ENCODE measurements around the gene HIF3A.

The HIF3A gene

DNA sequence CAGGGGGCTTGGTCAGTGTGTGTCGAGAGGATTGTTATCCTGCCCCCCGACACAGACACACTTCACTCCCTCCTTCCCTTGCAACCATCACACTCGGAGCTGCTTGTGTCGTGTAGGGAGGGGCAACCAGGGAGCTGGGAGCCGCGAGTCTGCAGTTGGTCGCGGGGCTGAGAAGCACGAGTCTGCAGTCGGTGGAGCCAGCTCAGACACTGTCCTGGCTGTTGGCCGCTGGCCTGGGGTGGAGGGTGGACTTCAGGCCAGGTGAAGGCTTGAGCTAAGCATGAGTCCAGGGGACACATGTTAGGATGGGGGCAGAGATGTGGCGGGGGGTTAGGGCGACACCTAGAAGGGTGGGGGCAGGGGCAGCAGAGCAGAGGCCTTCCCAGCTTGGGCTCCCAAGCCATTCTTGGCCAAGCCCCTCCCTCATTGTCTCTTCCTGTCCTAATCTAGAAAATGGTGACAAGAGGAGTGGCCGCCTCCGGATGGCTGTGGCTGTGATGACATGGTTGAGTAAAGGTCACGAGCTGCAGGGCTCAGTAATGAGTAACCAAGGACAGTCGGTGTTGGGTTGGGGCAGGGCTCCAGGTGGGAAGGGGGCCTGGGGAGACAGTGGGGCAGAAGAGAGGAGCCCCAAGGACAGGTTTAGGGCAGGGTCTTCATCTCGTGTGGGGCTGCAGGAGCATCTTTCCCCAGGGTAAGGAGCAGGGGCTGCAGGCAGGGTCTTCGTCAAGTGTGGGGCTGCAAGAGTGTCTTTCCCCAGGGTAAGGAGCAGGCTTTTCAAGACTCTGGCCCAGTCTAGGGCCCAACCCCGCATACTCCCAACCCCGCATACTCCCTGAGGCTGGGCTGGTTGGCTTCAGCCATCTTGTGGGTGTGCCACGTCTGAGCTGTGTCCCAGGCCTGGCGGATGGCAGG, 58.6 kb downstream of the HIF3A start:
- H3K36me3 ChIP-seq (ENCODE audit: low read depth), result peaks cover 85% of the 10 kb centered on the region
- DNase-seq (ENCODE audit: low spot score), result no peak
- H3K4me3 ChIP-seq (ENCODE audit: severe bottlenecking), result no peak overlapping the region
- no peak for ATAC-seq (ENCODE audit: low read depth)
- H3K4me1 ChIP-seq (ENCODE audit: insufficient read depth, poor library complexity, severe bottlenecking), result peaks cover 16% of the 10 kb centered on the region
- no peak overlapping the region for H3K27ac ChIP-seq (ENCODE audit: poor library complexity, severe bottlenecking)
- H3K9me3 ChIP-seq (ENCODE audit: severe bottlenecking), result no peaks in the 10 kb centered on the region
- TF ChIP-seq, protein P1, sequence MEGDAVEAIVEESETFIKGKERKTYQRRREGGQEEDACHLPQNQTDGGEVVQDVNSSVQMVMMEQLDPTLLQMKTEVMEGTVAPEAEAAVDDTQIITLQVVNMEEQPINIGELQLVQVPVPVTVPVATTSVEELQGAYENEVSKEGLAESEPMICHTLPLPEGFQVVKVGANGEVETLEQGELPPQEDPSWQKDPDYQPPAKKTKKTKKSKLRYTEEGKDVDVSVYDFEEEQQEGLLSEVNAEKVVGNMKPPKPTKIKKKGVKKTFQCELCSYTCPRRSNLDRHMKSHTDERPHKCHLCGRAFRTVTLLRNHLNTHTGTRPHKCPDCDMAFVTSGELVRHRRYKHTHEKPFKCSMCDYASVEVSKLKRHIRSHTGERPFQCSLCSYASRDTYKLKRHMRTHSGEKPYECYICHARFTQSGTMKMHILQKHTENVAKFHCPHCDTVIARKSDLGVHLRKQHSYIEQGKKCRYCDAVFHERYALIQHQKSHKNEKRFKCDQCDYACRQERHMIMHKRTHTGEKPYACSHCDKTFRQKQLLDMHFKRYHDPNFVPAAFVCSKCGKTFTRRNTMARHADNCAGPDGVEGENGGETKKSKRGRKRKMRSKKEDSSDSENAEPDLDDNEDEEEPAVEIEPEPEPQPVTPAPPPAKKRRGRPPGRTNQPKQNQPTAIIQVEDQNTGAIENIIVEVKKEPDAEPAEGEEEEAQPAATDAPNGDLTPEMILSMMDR (IDR thresholded peaks at IDR 0.05; ENCODE audit: poor library complexity, severe bottlenecking), result no peak
- no peaks in the 10 kb centered on the region for H3K27me3 ChIP-seq (ENCODE audit: insufficient read depth, poor library complexity, severe bottlenecking)

DNA sequence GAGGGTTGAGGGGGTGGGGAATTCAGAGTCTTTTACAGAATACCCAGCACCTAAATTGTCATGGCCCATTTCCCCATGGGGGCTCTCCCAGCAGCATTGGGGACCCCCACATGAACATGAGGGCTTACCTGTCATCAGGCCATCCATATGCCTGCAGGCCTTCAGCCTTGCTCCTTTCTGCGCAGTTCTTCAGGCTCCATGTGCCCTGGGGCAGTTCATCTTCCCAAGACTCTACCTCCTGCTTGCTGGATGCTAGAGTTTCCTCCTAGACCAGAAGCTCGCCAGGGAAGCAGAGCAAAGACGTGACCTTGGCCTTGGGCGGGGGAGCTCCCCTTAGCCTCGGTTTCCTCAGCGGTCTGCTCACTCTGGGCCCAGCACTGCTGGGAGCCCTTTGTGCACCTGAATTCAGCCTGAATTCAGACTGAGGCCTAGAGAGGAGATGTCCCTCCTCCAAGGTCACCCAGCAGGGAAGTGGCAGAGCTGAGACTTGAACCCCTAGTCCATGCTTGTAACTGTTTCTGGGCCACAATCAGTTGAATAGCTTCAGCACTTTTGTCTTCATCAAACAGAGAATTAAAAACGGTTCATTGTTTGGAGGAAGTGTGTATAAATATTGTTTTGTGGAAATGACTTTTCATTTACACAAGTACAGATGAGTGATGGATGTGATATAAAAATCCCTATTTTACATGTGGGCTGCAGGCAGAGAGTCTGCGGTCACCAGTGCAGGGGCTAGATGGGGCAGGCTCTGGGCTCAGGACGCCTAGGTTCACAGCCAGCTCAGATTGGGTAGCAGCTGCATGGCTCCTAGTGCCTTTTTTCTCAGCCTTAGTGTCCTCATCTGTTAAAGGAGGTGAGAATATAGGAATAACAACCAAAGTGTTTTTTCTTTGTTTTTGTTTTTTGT, 59.6 kb downstream of the HIF3A start:
- TF ChIP-seq, protein P1 (IDR thresholded peaks at IDR 0.05; ENCODE audit: poor library complexity, severe bottlenecking), result no peak
- Histone ChIP-seq H3K9me3 (ENCODE audit: severe bottlenecking) (no peaks in the 10 kb centered on the region), H3K27ac (ENCODE audit: poor library complexity, severe bottlenecking) (no peak overlapping the region), H3K36me3 (ENCODE audit: low read depth) (peaks cover 86% of the 10 kb centered on the region), H3K4me1 (ENCODE audit: insufficient read depth, poor library complexity, severe bottlenecking) (peaks cover 7% of the 10 kb centered on the region), H3K4me3 (ENCODE audit: severe bottlenecking) (no peak overlapping the region), H3K27me3 (ENCODE audit: insufficient read depth, poor library complexity, severe bottlenecking) (no peaks in the 10 kb centered on the region)
- no peak for DNase-seq (ENCODE audit: low spot score)
- no peak for ATAC-seq (ENCODE audit: low read depth)

DNA sequence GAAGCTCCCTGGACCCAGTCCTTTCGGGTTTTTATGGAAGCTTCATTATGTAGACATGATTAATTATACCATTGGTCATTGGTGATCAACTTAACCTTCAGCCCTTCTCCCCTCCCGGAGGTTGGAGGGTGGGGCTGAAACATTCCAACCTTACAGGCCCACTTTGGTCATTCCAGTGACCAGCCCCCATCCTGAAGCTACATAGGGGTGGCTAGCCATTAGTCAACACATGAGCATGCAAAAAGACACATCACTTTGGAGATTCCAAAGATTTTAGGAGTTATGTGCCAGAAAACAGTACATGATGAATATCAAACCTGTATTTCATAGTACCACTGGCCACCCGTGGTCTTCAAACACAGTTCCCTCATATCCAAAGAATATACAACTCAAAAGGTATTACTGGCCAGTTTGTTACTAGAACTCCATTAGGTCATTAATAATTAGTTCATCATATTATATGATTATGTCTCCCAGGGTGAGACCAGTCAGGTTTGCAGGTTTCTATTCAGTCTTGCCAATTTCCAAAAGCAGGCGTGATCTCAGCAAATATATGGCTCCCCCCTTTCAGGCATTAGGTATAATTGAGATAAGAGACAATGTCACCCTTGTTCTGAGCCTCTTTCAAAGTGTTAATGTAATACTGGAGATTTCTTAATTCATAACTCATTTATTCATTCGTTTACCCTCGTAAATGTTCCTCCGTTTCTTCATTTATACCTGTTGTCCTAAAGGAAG, 61.2 kb downstream of the HIF3A start:
- H3K9me3 ChIP-seq (ENCODE audit: severe bottlenecking), result no peaks in the 10 kb centered on the region

DNA sequence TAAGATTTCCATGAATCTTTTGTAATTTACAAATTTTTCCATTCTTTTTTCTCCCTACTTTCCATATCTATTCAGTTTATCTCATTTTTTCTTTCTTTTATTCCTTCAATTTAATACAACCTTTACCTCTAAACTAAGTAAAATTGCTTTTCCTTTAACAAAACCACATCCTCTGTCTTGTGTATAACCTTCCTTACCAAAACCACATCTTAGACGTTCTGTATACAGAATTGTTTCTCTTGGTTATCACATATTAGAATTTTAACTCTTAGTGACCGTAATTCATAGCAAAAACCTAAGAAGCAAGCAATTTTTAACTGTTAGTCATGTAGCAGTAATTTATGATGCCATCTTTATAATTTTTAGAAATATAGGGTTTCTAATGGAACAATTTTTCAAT, 65.1 kb downstream of the HIF3A start:
- TF ChIP-seq, protein P1 (IDR thresholded peaks at IDR 0.05; ENCODE audit: poor library complexity, severe bottlenecking), result no peak
- H3K27ac ChIP-seq (ENCODE audit: poor library complexity, severe bottlenecking), result no peak overlapping the region
- H3K9me3 ChIP-seq (ENCODE audit: severe bottlenecking), result no peaks in the 10 kb centered on the region
- no peak overlapping the region for H3K4me3 ChIP-seq (ENCODE audit: severe bottlenecking)
- H3K27me3 ChIP-seq (ENCODE audit: insufficient read depth, poor library complexity, severe bottlenecking), result no peaks in the 10 kb centered on the region
- no peak for ATAC-seq (ENCODE audit: low read depth)
- H3K36me3 ChIP-seq (ENCODE audit: low read depth), result peaks cover 84% of the 10 kb centered on the region
- no peak for DNase-seq (ENCODE audit: low spot score)
- H3K4me1 ChIP-seq (ENCODE audit: insufficient read depth, poor library complexity, severe bottlenecking), result no peaks in the 10 kb centered on the region

More for the DNA sequence above, 61.2 kb downstream of the HIF3A start:
- Histone ChIP-seq H3K4me1 (ENCODE audit: insufficient read depth, poor library complexity, severe bottlenecking) (no peaks in the 10 kb centered on the region), H3K36me3 (ENCODE audit: low read depth) (peaks cover 85% of the 10 kb centered on the region), H3K4me3 (ENCODE audit: severe bottlenecking) (no peak overlapping the region), H3K27ac (ENCODE audit: poor library complexity, severe bottlenecking) (peak overlapping the region; percentile 13), H3K27me3 (ENCODE audit: insufficient read depth, poor library complexity, severe bottlenecking) (no peaks in the 10 kb centered on the region)
- TF ChIP-seq, protein P1 (IDR thresholded peaks at IDR 0.05; ENCODE audit: poor library complexity, severe bottlenecking), result no peak
- DNase-seq (ENCODE audit: low spot score) (no peak), ATAC-seq (ENCODE audit: low read depth) (0 out of 3 replicates have a peak, but pooled peaks have one; percentile 10)
